Upper lobe of right lung (tissue), 1 donor: Measurements from ENCODE around the gene SLC66A2. TPM values are rescaled to one million over a fixed set of nuclear protein-coding genes. Genes with fewer than 3 reads are reported as not detected.

Source experiments
- ATAC-seq: fragments of 200-7000 bp; cut with Tn5 transposase; one replicate; pipeline ENCODE4 v1.9.1; 2020; ENCODE audit warnings: mild to moderate bottlenecking, moderate library complexity
- DNase-seq: peaks from one replicate; pipeline ENCODE4 v3.0.0-alpha.2; 2020
- H3K27ac ChIP-seq: fragments of 200-600 bp; one replicate; pipeline ENCODE4 v1.8.0; 2022
- H3K27me3 ChIP-seq: fragments of 200-600 bp; one replicate; pipeline ENCODE4 v1.8.0; 2022; ENCODE audit warnings: mild to moderate bottlenecking
- H3K36me3 ChIP-seq: fragments of 200-600 bp; one replicate; pipeline ENCODE4 v1.8.0; 2022
- H3K4me1 ChIP-seq: fragments of 200-600 bp; one replicate; pipeline ENCODE4 v1.8.0; 2022
- H3K4me3 ChIP-seq: fragments of 200-600 bp; one replicate; pipeline ENCODE4 v1.8.0; 2022; ENCODE audit warnings: mild to moderate bottlenecking
- H3K9me3 ChIP-seq: fragments of 200-600 bp; one replicate; pipeline ENCODE4 v1.8.0; 2022
- CTCF ChIP-seq: fragments of 200-600 bp; IDR thresholded peaks from one replicate; pipeline ENCODE4 v1.8.0; 2022; ENCODE audit warnings: antibody characterized with exemption
- intact Hi-C: fragments of 100-400 bp; cut with DNase I; formaldehyde crosslinking; loops from one replicate; pipeline ENCODE4 v1.11.0; 2022
- total RNA-seq: library from RNA; stranded (reverse); fragmentation: NEBNext Ultra II Directional; extraction: Animal tissue kit (Norgen Biotek cat#: 25700); gene quantifications from one replicate; pipeline ENCODE4 v1.2.1, GENCODE V29; 2021
- donor health status: DM: no; HTN: yes; CAD: no; lungs with severe emphysema.

The SLC66A2 gene
- total RNA-seq, 1 donor from 2014 or later, result 59.5 TPM

- DNase-seq (peak; percentile 54), ATAC-seq (no peak)
- H3K27ac ChIP-seq, result no peak overlapping the region
- no peak for TF ChIP-seq CTCF
- H3K4me1 ChIP-seq, result no peaks in the 10 kb centered on the region
- peaks cover 20% of the 10 kb centered on the region for H3K36me3 ChIP-seq
- H3K27me3 ChIP-seq, result no peaks in the 10 kb centered on the region
- intact Hi-C loops, result no loop called here
- peaks cover 24% of the 10 kb centered on the region for H3K9me3 ChIP-seq
- no peak overlapping the region for H3K4me3 ChIP-seq
Observed at GRCh38 chr18:79927607-79928562, 23.6 kb downstream of the SLC66A2 start.

- DNase-seq (peak; percentile 64), ATAC-seq (peak; percentile 30)
- H3K27me3 ChIP-seq, result no peaks in the 10 kb centered on the region
- no peak overlapping the region for H3K4me3 ChIP-seq
- intact Hi-C loops, result no loop called here
- H3K36me3 ChIP-seq, result peaks cover 20% of the 10 kb centered on the region
- H3K27ac ChIP-seq, result no peak overlapping the region
- no peaks in the 10 kb centered on the region for H3K4me1 ChIP-seq
- H3K9me3 ChIP-seq, result peaks cover 21% of the 10 kb centered on the region
- no peak for TF ChIP-seq CTCF
Observed at GRCh38 chr18:79926715-79927606, 24.5 kb downstream of the SLC66A2 start.

- no peak for TF ChIP-seq CTCF
- Histone ChIP-seq H3K9me3 (peaks cover 21% of the 10 kb centered on the region), H3K4me3 (no peak overlapping the region), H3K36me3 (peaks cover 20% of the 10 kb centered on the region), H3K27me3 (no peaks in the 10 kb centered on the region), H3K27ac (no peak overlapping the region), H3K4me1 (no peaks in the 10 kb centered on the region)
- no peak for DNase-seq
- intact Hi-C loops, result no loop called here
- ATAC-seq, result no peak
Observed at GRCh38 chr18:79926306-79926705, 25.1 kb downstream of the SLC66A2 start.

GRCh38 chr18:79924814-79925731, 26.4 kb downstream of the SLC66A2 start:
- Histone ChIP-seq H3K27me3 (no peaks in the 10 kb centered on the region), H3K36me3 (peaks cover 20% of the 10 kb centered on the region), H3K4me3 (no peak overlapping the region), H3K27ac (no peak overlapping the region), H3K9me3 (peaks cover 11% of the 10 kb centered on the region), H3K4me1 (no peaks in the 10 kb centered on the region)
- intact Hi-C loops, result no loop called here
- no peak for TF ChIP-seq CTCF
- ATAC-seq (peak; percentile 19), DNase-seq (peak; percentile 63)
